Psoas muscle (tissue), 8 donors: ENCODE results near the gene KRT35. TPM values are rescaled to one million over a fixed set of nuclear protein-coding genes. Genes with fewer than 3 reads are reported as not detected.

ENCODE experiments used
- ATAC-seq, 4 donors: fragments of 200-7000 bp; cut with Tn5 transposase; one replicate each; pipeline ENCODE4 v1.9.1; 2020; ENCODE audit warnings: moderate library complexity in 3 of 4, mild to moderate bottlenecking in 2 of 4
- DNase-seq, 2 donors: peaks; one replicate each; pipeline ENCODE4 v3.0.0-alpha.2; 2020
- H3K27ac ChIP-seq: fragments of 200-600 bp; one replicate; pipeline ENCODE4 v1.8.0; 2022
- H3K27me3 ChIP-seq, 3 donors: fragments of 200-600 bp in 1 of 3; one replicate each; pipeline versions ENCODE4 v1.6.1 to v1.8.0; 2013 to 2022; ENCODE audit warnings: low read length in 2 of 3, mild to moderate bottlenecking in 2 of 3, moderate library complexity in 1 of 3; ENCODE audit not compliant: insufficient read depth in 3 of 3
- H3K36me3 ChIP-seq, 2 donors: fragments of 200-600 bp in 1 of 2; one replicate each; pipeline versions ENCODE4 v1.6.1 to v1.8.0; 2013 to 2022; ENCODE audit warnings: low read depth in 1 of 2, mild to moderate bottlenecking in 1 of 2, moderate library complexity in 1 of 2; ENCODE audit not compliant: insufficient read depth in 1 of 2
- H3K4me1 ChIP-seq: fragments of 200-600 bp; one replicate; pipeline ENCODE4 v1.8.0; 2022
- H3K4me3 ChIP-seq: fragments of 200-600 bp; one replicate; pipeline ENCODE4 v1.8.0; 2022; ENCODE audit warnings: mild to moderate bottlenecking
- H3K9me3 ChIP-seq: fragments of 200-600 bp; one replicate; pipeline ENCODE4 v1.8.0; 2022
- CTCF ChIP-seq: fragments of 200-600 bp; IDR thresholded peaks from one replicate; pipeline ENCODE4 v1.8.0; 2022; ENCODE audit warnings: antibody characterized with exemption
- WGBS, 3 donors: extraction: QIAGEN DNeasy Blood & Tissue Kit; methylation state at CpG; one replicate each; pipeline versions ENCODE4 v1.1.6 to v1.1.7; 2013; 5-methylcytosine and 5-hydroxymethylcytosine counted together
- intact Hi-C, 2 donors: fragments of 100-400 bp; cut with DNase I; formaldehyde crosslinking; loops; one replicate each; pipeline versions ENCODE4 v1.11.0 to v1.14.2; 2022
- polyA plus RNA-seq, 3 donors: library from polyadenylated mRNA; stranded (reverse); fragments of 200-250 nt; gene quantifications; one replicate each; pipeline ENCODE4 v1.2.3, GENCODE V29; 2013
- total RNA-seq, 4 donors: library from RNA; stranded (reverse); fragmentation: NEBNext Ultra II Directional in 2 of 4; extraction: Animal tissue kit (Norgen Biotek cat#: 25700) in 2 of 4; gene quantifications; one replicate each; pipeline versions ENCODE4 v1.2.1 to v1.2.4, GENCODE V29; 2021 to 2023
- donor health status: healthy with polysubstance abuse.
- donor health status: DM: no; HTN: no; CAD: no; lungs with moderate emphysema.
- donor health status: Bipolar disorder and iron deficiency.
- donor health status: healthy.
- donor health status: DM: yes; HTN: yes; CAD: no.
- donor health status: DM: no; HTN: no; CAD: no.
- donor health status: DM: no; HTN: no; CAD: no.
- donor health status: DM: yes; HTN: yes; CAD: no.

KRT35 gene
- total and polyA plus RNA-seq, 7 donors = not detected

- H3K27me3 ChIP-seq = peaks cover 0 to 29% (median 20%) of the 10 kb centered on the region in 3 donors
- no peaks in the 10 kb centered on the region for H3K36me3 ChIP-seq
- H3K4me1 ChIP-seq = no peaks in the 10 kb centered on the region
- ATAC-seq = no peak
- TF ChIP-seq CTCF = no peak
- H3K9me3 ChIP-seq = no peaks in the 10 kb centered on the region
- WGBS, 3 donors = 82 to 86% (median 84%) methylated on average over 12 of the region's 12 CpGs
- H3K4me3 ChIP-seq = no peak overlapping the region
- intact Hi-C loops = no loop called here
- H3K27ac ChIP-seq = no peak overlapping the region
- DNase-seq = no peak
Measured at GRCh38 chr17:41522301-41523224, 41.6 kb upstream of the KRT35 start.

- no peak overlapping the region for H3K27ac ChIP-seq
- no peak for TF ChIP-seq CTCF
- ATAC-seq (peak in 1 of 4 donors; percentile 11), DNase-seq (no peak)
- H3K4me3 ChIP-seq = no peak overlapping the region
- H3K36me3 ChIP-seq = no peaks in the 10 kb centered on the region
- H3K27me3 ChIP-seq = peaks cover 0 to 21% (median 13%) of the 10 kb centered on the region in 3 donors
- no peaks in the 10 kb centered on the region for H3K9me3 ChIP-seq
- 69 to 77% (median 69%) methylated on average over 6 of the region's 6 CpGs for WGBS, 3 donors
- no peaks in the 10 kb centered on the region for H3K4me1 ChIP-seq
- intact Hi-C loops = no loop called here
Measured at GRCh38 chr17:41521574-41522261, 40.8 kb upstream of the KRT35 start.

GRCh38 chr17:41520821-41521521, 40.0 kb upstream of the KRT35 start:
- no peak for DNase-seq
- 31 to 39% (median 32%) methylated on average over 10 of the region's 10 CpGs for WGBS, 3 donors
- intact Hi-C loops = no loop called here
- H3K27me3 ChIP-seq = peaks cover 0 to 14% (median 13%) of the 10 kb centered on the region in 3 donors
- no peak for ATAC-seq
- H3K4me3 ChIP-seq = no peak overlapping the region
- TF ChIP-seq CTCF = no peak
- H3K27ac ChIP-seq = no peak overlapping the region
- H3K4me1 ChIP-seq = no peaks in the 10 kb centered on the region
- H3K36me3 ChIP-seq = no peaks in the 10 kb centered on the region
- H3K9me3 ChIP-seq = no peaks in the 10 kb centered on the region

GRCh38 chr17:41519501-41520224, 38.7 kb upstream of the KRT35 start:
- Histone ChIP-seq H3K9me3 (no peaks in the 10 kb centered on the region), H3K4me3 (no peak overlapping the region), H3K27ac (no peak overlapping the region), H3K36me3 (no peaks in the 10 kb centered on the region), H3K4me1 (no peaks in the 10 kb centered on the region), H3K27me3 (peaks cover 0 to 12% (median 9%) of the 10 kb centered on the region in 3 donors)
- 27 to 35% (median 34%) methylated on average over 10 to 11 of the region's 11 CpGs for WGBS, 3 donors
- peak in 1 of 4 donors; percentile 53 for ATAC-seq
- intact Hi-C loops = no loop called here
- DNase-seq = peak in 1 of 2 donors; percentile 16
- TF ChIP-seq CTCF = no peak
